B cell (primary cell): ENCODE data around the gene COG7. TPM values are rescaled to one million over a fixed set of nuclear protein-coding genes. Genes with fewer than 3 reads are reported as not detected.

Experiments used
- ATAC-seq: fragments of 200-7000 bp; cut with Tn5 transposase; one replicate; pipeline ENCODE4 v1.10.0; 2021; ENCODE audit warnings: low read depth, mild to moderate bottlenecking, moderate number of reproducible peaks, moderate library complexity
- CTCF ChIA-PET: fragments of 350-600 bp; sonication (Branson Sonifier 250); formaldehyde crosslinking; loops from one replicate; lab custom pipeline; 2021; ENCODE audit warnings: antibody characterized with exemption, inconsistent platforms; lab: Charles Lee
- POLR2A ChIA-PET: fragments of 350-600 bp; sonication (Branson Sonifier 250); formaldehyde crosslinking; loops from one replicate; lab custom pipeline; 2021; ENCODE audit warnings: antibody characterized with exemption; lab: Charles Lee
- DNase-seq: peaks from one replicate; pipeline ENCODE4 v3.0.0; 2013
- H2AFZ ChIP-seq: 2 replicates; pipeline ENCODE4 v1.6.1; 2012; ENCODE audit warnings: mild to moderate bottlenecking, low read depth, low read length; ENCODE audit not compliant: insufficient read depth, poor library complexity, severe bottlenecking
- H3K27ac ChIP-seq, 2 donors: 1 replicate in 1 of 2; 2 replicates in 1 of 2; pipeline ENCODE4 v1.5.1; 2012 to 2013; ENCODE audit warnings: low read length in 2 of 2, mild to moderate bottlenecking in 2 of 2, moderate library complexity in 1 of 2
- H3K27me3 ChIP-seq, 4 experiments: fragments of 200-600 bp in 1 of 4; sonication (generic) in 1 of 4; replicated peaks in 1 of 4; 1 replicate in 2 of 4; 2 replicates in 2 of 4; pipeline versions ENCODE4 v1.6.1 to v1.7.0; 2013 to 2016; ENCODE audit warnings: low read length in 3 of 4, mild to moderate bottlenecking in 2 of 4, mixed read lengths in 1 of 4, moderate library complexity in 1 of 4; ENCODE audit not compliant: insufficient read depth in 4 of 4, control insufficient read depth in 3 of 4; ENCODE audit errors: control extremely low read depth in 1 of 4
- H3K36me3 ChIP-seq, 2 experiments: replicated peaks in 1 of 2; 1 replicate in 1 of 2; 2 replicates in 1 of 2; pipeline versions ENCODE4 v1.6.1 to v1.7.1; 2013; ENCODE audit warnings: low read length in 1 of 2; ENCODE audit not compliant: insufficient read depth in 2 of 2, control insufficient read depth in 1 of 2; ENCODE audit errors: control extremely low read depth in 1 of 2, extremely low read depth in 1 of 2
- H3K4me1 ChIP-seq, 2 donors: fragments of 200-600 bp in 1 of 2; sonication (generic) in 1 of 2; 1 replicate in 1 of 2; 2 replicates in 1 of 2; pipeline versions ENCODE4 v1.5.1 to v1.6.1; 2013 to 2017; ENCODE audit warnings: low read length in 2 of 2; ENCODE audit not compliant: control insufficient read depth in 2 of 2, insufficient read depth in 2 of 2
- H3K4me2 ChIP-seq: replicated peaks from 2 replicates; pipeline ENCODE3; 2012; ENCODE audit warnings: mild to moderate bottlenecking, low read depth, low read length; ENCODE audit not compliant: poor library complexity, severe bottlenecking
- H3K4me3 ChIP-seq, 5 experiments: fragments of 200-600 bp in 1 of 5; sonication (generic) in 1 of 5; 1 replicate in 3 of 5; 2 replicates in 2 of 5; pipeline versions ENCODE4 v1.5.1 to v1.7.0; 2011 to 2016; ENCODE audit warnings: low read length in 4 of 5, mild to moderate bottlenecking in 4 of 5, low read depth in 2 of 5, control low read depth in 1 of 5, moderate library complexity in 1 of 5; ENCODE audit not compliant: insufficient read depth in 1 of 5; ENCODE audit errors: control extremely low read depth in 1 of 5, extremely low read depth in 1 of 5
- H3K79me2 ChIP-seq: fragments of 200-600 bp; sonication (generic); one replicate; pipeline ENCODE4 v1.6.0; 2016; ENCODE audit warnings: low read length; ENCODE audit not compliant: control insufficient read depth, insufficient read depth
- H3K9ac ChIP-seq: fragments of 200-600 bp; sonication (generic); 2 replicates; pipeline ENCODE4 v1.6.1; 2017; ENCODE audit warnings: mild to moderate bottlenecking, low read length, moderate library complexity
- H3K9me3 ChIP-seq, 3 donors: one replicate each; pipeline versions ENCODE4 v1.6.1 to v1.7.1; 2013; ENCODE audit warnings: low read length in 2 of 3; ENCODE audit not compliant: control insufficient read depth in 2 of 3, insufficient read depth in 1 of 3; ENCODE audit errors: control extremely low read depth in 1 of 3
- H4K20me1 ChIP-seq: 2 replicates; pipeline ENCODE4 v1.6.0; 2012; ENCODE audit warnings: mild to moderate bottlenecking, low read length; ENCODE audit not compliant: insufficient read depth, control insufficient read depth, poor library complexity, severe bottlenecking
- H3K27ac Mint-ChIP-seq: one replicate; pipeline ENCODE4 v1.8.0; 2021; ENCODE audit warnings: mixed read lengths
- H3K27me3 Mint-ChIP-seq: one replicate; pipeline ENCODE4 v1.8.0; 2021; ENCODE audit warnings: mixed read lengths
- H3K4me1 Mint-ChIP-seq: one replicate; pipeline ENCODE4 v1.8.0; 2021; ENCODE audit warnings: mixed read lengths
- H3K4me3 Mint-ChIP-seq: one replicate; pipeline ENCODE4 v1.8.0; 2021; ENCODE audit warnings: mixed read lengths
- H3K9me3 Mint-ChIP-seq: one replicate; pipeline ENCODE4 v1.8.0; 2022; ENCODE audit warnings: mixed read lengths; ENCODE audit not compliant: insufficient read depth
- EZH2 ChIP-seq: IDR thresholded peaks from 2 replicates; pipeline ENCODE4 v1.6.1; 2012; ENCODE audit warnings: borderline replicate concordance, low read depth, mild to moderate bottlenecking, moderate library complexity, low read length; ENCODE audit not compliant: insufficient read depth, poor library complexity, severe bottlenecking
- WGBS: methylation state at CpG from one replicate; pipeline ENCODE4 v1.1.5; 2013; ENCODE audit warnings: missing lambda C conversion rate; ENCODE audit not compliant: insufficient coverage; 5-methylcytosine and 5-hydroxymethylcytosine counted together
- intact Hi-C: fragments of 100-400 bp; cut with micrococcal nuclease; formaldehyde crosslinking; loops from one replicate; pipeline ENCODE4 v1.10.0; 2022
- polyA plus RNA-seq: library from polyadenylated mRNA; depleted of rRNA; stranded (reverse); fragments of >200 nt; gene quantifications from 2 replicates; pipeline ENCODE4 v1.2.3, GENCODE V29; 2012
- total RNA-seq, 2 donors: library from RNA; stranded (reverse); fragments of 120-200 nt in 1 of 2; gene quantifications; 1 replicate in 1 of 2; 2 replicates in 1 of 2; pipeline versions ENCODE4 v1.2.3 to v1.2.4, GENCODE V29; 2013 to 2022
- TF ChIP-seq, protein P1 (sequence below): fragments of 200-600 bp; IDR thresholded peaks from one replicate; pipeline ENCODE4 v1.8.0; 2022; ENCODE audit warnings: antibody characterized with exemption, mild to moderate bottlenecking

COG7 gene
- total and polyA plus RNA-seq, 2 donors (not counting 1 experiment from before 2014, with no cell fraction given) = 21.3 to 37.8 TPM

DNA sequence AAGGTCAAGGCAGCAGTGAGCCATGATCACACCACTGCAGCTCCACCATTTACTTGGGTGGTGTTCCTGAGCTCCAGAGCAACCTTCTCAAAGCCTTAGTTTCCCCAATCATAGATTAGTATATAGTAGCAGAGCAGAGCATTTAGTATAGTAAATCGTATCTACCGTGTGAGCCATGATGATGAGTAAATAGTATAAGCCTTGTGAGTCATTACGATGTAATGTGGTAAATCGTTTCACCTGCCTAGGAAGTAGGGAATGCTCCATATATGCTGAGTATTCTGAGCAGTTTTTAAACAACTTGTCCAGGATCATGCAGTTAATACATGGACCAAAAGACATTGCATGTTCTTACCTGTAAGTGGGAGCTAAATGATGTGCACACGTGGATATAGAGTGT is 84.5 kb downstream of the COG7 start:
- no peaks in the 10 kb centered on the region for H3K79me2 ChIP-seq
- ChIA-PET CTCF (no interaction called here), POLR2A (no interaction called here)
- intact Hi-C loops = no loop called here
- Mint-ChIP-seq H3K4me3 (no peak overlapping the region), H3K9me3 (no peaks in the 10 kb centered on the region), H3K27ac (no peak overlapping the region), H3K27me3 (peaks cover 9% of the 10 kb centered on the region), H3K4me1 (no peaks in the 10 kb centered on the region)
- H3K27ac ChIP-seq = no peak overlapping the region
- 83% methylated on average over 4 of the region's 5 CpGs for WGBS
- ATAC-seq = no peak
- no peaks in the 10 kb centered on the region for H3K4me1 ChIP-seq
- H4K20me1 ChIP-seq = no peaks in the 10 kb centered on the region
- no peaks in the 10 kb centered on the region for H3K27me3 ChIP-seq
- H3K4me3 ChIP-seq = no peak overlapping the region
- H3K9ac ChIP-seq = no peak overlapping the region
- DNase-seq = no peak
- TF ChIP-seq, protein P1, sequence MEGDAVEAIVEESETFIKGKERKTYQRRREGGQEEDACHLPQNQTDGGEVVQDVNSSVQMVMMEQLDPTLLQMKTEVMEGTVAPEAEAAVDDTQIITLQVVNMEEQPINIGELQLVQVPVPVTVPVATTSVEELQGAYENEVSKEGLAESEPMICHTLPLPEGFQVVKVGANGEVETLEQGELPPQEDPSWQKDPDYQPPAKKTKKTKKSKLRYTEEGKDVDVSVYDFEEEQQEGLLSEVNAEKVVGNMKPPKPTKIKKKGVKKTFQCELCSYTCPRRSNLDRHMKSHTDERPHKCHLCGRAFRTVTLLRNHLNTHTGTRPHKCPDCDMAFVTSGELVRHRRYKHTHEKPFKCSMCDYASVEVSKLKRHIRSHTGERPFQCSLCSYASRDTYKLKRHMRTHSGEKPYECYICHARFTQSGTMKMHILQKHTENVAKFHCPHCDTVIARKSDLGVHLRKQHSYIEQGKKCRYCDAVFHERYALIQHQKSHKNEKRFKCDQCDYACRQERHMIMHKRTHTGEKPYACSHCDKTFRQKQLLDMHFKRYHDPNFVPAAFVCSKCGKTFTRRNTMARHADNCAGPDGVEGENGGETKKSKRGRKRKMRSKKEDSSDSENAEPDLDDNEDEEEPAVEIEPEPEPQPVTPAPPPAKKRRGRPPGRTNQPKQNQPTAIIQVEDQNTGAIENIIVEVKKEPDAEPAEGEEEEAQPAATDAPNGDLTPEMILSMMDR = no peak
- TF ChIP-seq EZH2 = no peak
- no peaks in the 10 kb centered on the region for H3K9me3 ChIP-seq
- H3K4me2 ChIP-seq = no peak overlapping the region
- no peaks in the 10 kb centered on the region for H3K36me3 ChIP-seq
- H2AFZ ChIP-seq = no peak overlapping the region

DNA sequence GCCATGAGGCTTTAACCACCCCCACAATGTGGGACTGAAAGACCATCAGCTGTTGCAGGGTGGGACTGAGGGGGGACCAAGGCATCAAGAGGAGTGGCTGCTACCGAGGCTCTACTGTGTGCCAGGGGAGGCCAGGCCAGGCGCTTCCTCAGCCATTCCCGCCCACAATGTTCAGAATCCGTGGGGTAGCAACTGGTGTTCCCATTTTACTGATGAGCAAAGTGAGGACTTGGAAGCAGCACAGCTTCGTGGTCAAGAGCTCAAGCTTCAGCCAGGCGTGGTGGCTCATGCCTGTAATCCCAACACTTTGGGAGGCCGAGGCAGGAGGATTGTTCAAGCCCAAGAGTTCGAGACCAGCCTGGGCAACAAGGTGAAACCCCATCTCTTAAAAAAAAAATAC is 85.0 kb downstream of the COG7 start:
- no peaks in the 10 kb centered on the region for H3K36me3 ChIP-seq
- H3K79me2 ChIP-seq = no peaks in the 10 kb centered on the region
- H3K27ac ChIP-seq = no peak overlapping the region
- no peak overlapping the region for H2AFZ ChIP-seq
- no peaks in the 10 kb centered on the region for H3K4me1 ChIP-seq
- H3K9me3 Mint-ChIP-seq = no peaks in the 10 kb centered on the region
- ChIA-PET POLR2A (no interaction called here), CTCF (no interaction called here)
- ATAC-seq (no peak), DNase-seq (no peak)
- intact Hi-C loops = no loop called here
- H3K4me2 ChIP-seq = no peak overlapping the region
- no peaks in the 10 kb centered on the region for H3K4me1 Mint-ChIP-seq
- H3K9ac ChIP-seq = no peak overlapping the region
- H3K4me3 ChIP-seq = no peak overlapping the region
- H3K4me3 Mint-ChIP-seq = no peak overlapping the region
- no peaks in the 10 kb centered on the region for H4K20me1 ChIP-seq
- H3K27me3 Mint-ChIP-seq = peaks cover 7% of the 10 kb centered on the region
- 88% methylated on average over 7 of the region's 8 CpGs for WGBS
- H3K9me3 ChIP-seq = no peaks in the 10 kb centered on the region
- no peak for TF ChIP-seq EZH2
- TF ChIP-seq, protein P1 = no peak
- H3K27me3 ChIP-seq = no peaks in the 10 kb centered on the region
- H3K27ac Mint-ChIP-seq = no peak overlapping the region
